GM23248 (cell line): ENCODE measurements around the gene DCTN4. TPM values are rescaled to one million over a fixed set of nuclear protein-coding genes. Genes with fewer than 3 reads are reported as not detected.

Experiments
- DNase-seq: peaks from one replicate; pipeline ENCODE4 v3.0.0-alpha.2; 2015
- H2AFZ ChIP-seq: fragments of 200-600 bp; sonication (generic); 2 replicates; pipeline ENCODE4 v1.6.1; 2016; ENCODE audit warnings: antibody characterized with exemption
- H3F3A ChIP-seq: fragments of 200-600 bp; sonication (generic); 2 replicates; pipeline ENCODE4 v1.6.1; 2016; ENCODE audit warnings: mild to moderate bottlenecking, antibody characterized with exemption, mixed run types; ENCODE audit not compliant: insufficient read depth
- H3K27ac ChIP-seq: fragments of 200-600 bp; sonication (generic); 2 replicates; pipeline ENCODE4 v1.5.1; 2016; ENCODE audit warnings: mild to moderate bottlenecking
- H3K27me3 ChIP-seq: fragments of 200-600 bp; sonication (generic); replicated peaks from 2 replicates; pipeline ENCODE4 v1.6.1; 2016; ENCODE audit warnings: mild to moderate bottlenecking; ENCODE audit not compliant: insufficient read depth
- H3K36me3 ChIP-seq: fragments of 200-600 bp; sonication (generic); 2 replicates; pipeline ENCODE4 v1.6.1; 2016; ENCODE audit warnings: low read depth, mild to moderate bottlenecking
- H3K4me1 ChIP-seq: fragments of 200-600 bp; sonication (generic); 2 replicates; pipeline ENCODE4 v1.6.1; 2016; ENCODE audit warnings: mild to moderate bottlenecking; ENCODE audit not compliant: insufficient read depth
- H3K4me2 ChIP-seq: fragments of 200-600 bp; sonication (generic); one replicate; pipeline ENCODE4 v1.6.1; 2016; ENCODE audit warnings: mild to moderate bottlenecking; ENCODE audit not compliant: unreplicated experiment
- H3K4me3 ChIP-seq: fragments of 200-600 bp; sonication (generic); 2 replicates; pipeline ENCODE4 v1.5.1; 2016; ENCODE audit warnings: mild to moderate bottlenecking
- H3K79me2 ChIP-seq: fragments of 200-600 bp; sonication (generic); 2 replicates; pipeline ENCODE4 v1.6.1; 2016; ENCODE audit warnings: mild to moderate bottlenecking; ENCODE audit not compliant: insufficient read depth
- H3K9ac ChIP-seq: fragments of 200-600 bp; sonication (generic); 2 replicates; pipeline ENCODE4 v1.6.1; 2016; ENCODE audit warnings: mild to moderate bottlenecking
- H3K9me2 ChIP-seq: fragments of 200-600 bp; sonication (generic); 2 replicates; pipeline ENCODE4 v1.6.1; 2016; ENCODE audit warnings: mixed run types, mild to moderate bottlenecking, moderate library complexity; ENCODE audit not compliant: insufficient read depth
- H3K9me3 ChIP-seq: fragments of 200-600 bp; sonication (generic); one replicate; pipeline ENCODE4 v1.6.1; 2017; ENCODE audit warnings: low read depth
- H4K20me1 ChIP-seq: fragments of 200-600 bp; sonication (generic); 2 replicates; pipeline ENCODE4 v1.6.0; 2016; ENCODE audit not compliant: insufficient read depth
- EZH2 ChIP-seq: fragments of 200-600 bp; sonication (generic); IDR thresholded peaks from 2 replicates; pipeline ENCODE4 v1.6.1; 2018; ENCODE audit warnings: antibody characterized with exemption, mild to moderate bottlenecking; ENCODE audit not compliant: insufficient read depth, poor library complexity, severe bottlenecking
- EZH2phosphoT487 ChIP-seq: fragments of 200-600 bp; sonication (generic); IDR thresholded peaks from 2 replicates; pipeline ENCODE4 v1.6.1; 2018; ENCODE audit warnings: antibody characterized with exemption, moderate library complexity, mild to moderate bottlenecking, low read depth; ENCODE audit not compliant: insufficient read depth
- WGBS, 2 experiments: methylation state at CpG; one replicate each; pipeline ENCODE4 v1.1.6; 2015 to 2017; ENCODE audit warnings: low lambda C conversion rate in 2 of 2, low coverage in 1 of 2; ENCODE audit errors: missing lambda C conversion rate in 2 of 2; 5-methylcytosine and 5-hydroxymethylcytosine counted together
- in situ Hi-C: fragments of 300-500 bp; cut with MboI; formaldehyde crosslinking; loops from 2 replicates; pipeline ENCODE4 v1.15.0; 2020
- polyA plus RNA-seq: library from polyadenylated mRNA; unstranded; fragments of >200 nt; fragmentation: Nextera tagmentation; extraction: Ambion mirVana; gene quantifications from 2 replicates; pipeline ENCODE4 v1.2.1, GENCODE V29; 2016
- total RNA-seq: library from RNA; depleted of rRNA; stranded (reverse); fragments of >200 nt; shearing (Covaris generic); gene quantifications from 2 replicates; pipeline ENCODE4 v1.2.3, GENCODE V29; 2014

The DCTN4 gene
- total and polyA plus RNA-seq, 2 experiments from 2014 or later, result 34.5 to 47.1 TPM

DNA sequence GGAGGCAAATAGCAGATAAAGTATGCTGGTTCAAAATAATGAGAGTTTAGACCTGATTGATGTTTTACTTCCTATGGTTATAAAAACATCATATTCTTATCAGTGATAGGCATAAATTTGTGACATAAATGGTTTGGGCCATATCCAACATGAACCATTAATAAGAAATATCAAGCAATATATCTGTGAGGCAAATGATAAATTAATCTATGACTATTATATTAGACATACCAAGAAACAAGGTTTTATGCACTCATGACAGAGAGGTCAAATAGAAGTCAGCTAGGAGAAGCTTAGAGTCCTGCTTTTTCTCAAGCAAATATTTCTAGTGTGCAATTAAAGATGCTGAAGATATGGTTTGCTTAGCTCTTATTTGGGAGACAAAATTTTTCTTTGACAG, 30.2 kb upstream of the DCTN4 start:
- no peak for DNase-seq
- in situ Hi-C loops, result no loop called here

DNA sequence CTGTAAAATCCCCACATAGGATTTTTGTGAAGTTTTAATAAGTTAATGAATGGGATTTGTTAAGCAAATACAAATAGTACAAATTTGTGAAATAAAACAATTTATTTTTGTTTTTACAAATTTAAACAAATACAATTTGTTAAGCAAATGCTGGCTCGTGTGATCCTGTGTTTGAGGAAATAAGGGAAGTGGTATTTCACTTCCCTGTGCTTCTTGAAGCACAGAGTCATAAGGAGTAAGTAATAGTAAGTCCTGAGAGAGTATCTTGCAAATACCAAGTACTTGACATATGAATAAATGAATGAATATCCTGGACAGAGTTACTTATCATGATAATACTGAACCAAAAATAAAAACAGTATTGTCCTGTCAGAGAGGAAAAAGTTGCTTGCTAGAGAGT, 28.8 kb upstream of the DCTN4 start:
- H3K4me3 ChIP-seq, result no peak overlapping the region
- no peaks in the 10 kb centered on the region for H3K27me3 ChIP-seq
- no peak overlapping the region for H2AFZ ChIP-seq
- in situ Hi-C loops, result no loop called here
- peaks cover 78% of the 10 kb centered on the region for H3F3A ChIP-seq
- no peaks in the 10 kb centered on the region for H3K36me3 ChIP-seq
- H3K27ac ChIP-seq, result no peak overlapping the region
- no peaks in the 10 kb centered on the region for H4K20me1 ChIP-seq
- H3K9ac ChIP-seq, result no peak overlapping the region
- H3K9me2 ChIP-seq, result no peaks in the 10 kb centered on the region
- peaks cover 90% of the 10 kb centered on the region for H3K79me2 ChIP-seq
- TF ChIP-seq EZH2phosphoT487, result no peak
- TF ChIP-seq EZH2, result no peak
- peaks cover 62% of the 10 kb centered on the region for H3K4me1 ChIP-seq
- no peak overlapping the region for H3K4me2 ChIP-seq
- no peaks in the 10 kb centered on the region for H3K9me3 ChIP-seq
- WGBS, 2 experiments, result 48% methylated on average over 1 of the region's 1 CpG
- no peak for DNase-seq

More for the DNA sequence above, 30.2 kb upstream of the DCTN4 start:
- Histone ChIP-seq H3K9me2 (no peaks in the 10 kb centered on the region), H3K27ac (peak overlapping the region; percentile 82), H3K4me1 (peaks cover 50% of the 10 kb centered on the region), H3K9ac (no peak overlapping the region), H3K79me2 (peaks cover 96% of the 10 kb centered on the region), H3K4me2 (peak overlapping the region; percentile 28), H3K9me3 (no peaks in the 10 kb centered on the region), H2AFZ (no peak overlapping the region), H3K36me3 (no peaks in the 10 kb centered on the region), H4K20me1 (no peaks in the 10 kb centered on the region), H3K4me3 (no peak overlapping the region), H3F3A (peaks cover 76% of the 10 kb centered on the region), H3K27me3 (no peaks in the 10 kb centered on the region)
- TF ChIP-seq EZH2phosphoT487, result no peak
- no peak for TF ChIP-seq EZH2

DNA sequence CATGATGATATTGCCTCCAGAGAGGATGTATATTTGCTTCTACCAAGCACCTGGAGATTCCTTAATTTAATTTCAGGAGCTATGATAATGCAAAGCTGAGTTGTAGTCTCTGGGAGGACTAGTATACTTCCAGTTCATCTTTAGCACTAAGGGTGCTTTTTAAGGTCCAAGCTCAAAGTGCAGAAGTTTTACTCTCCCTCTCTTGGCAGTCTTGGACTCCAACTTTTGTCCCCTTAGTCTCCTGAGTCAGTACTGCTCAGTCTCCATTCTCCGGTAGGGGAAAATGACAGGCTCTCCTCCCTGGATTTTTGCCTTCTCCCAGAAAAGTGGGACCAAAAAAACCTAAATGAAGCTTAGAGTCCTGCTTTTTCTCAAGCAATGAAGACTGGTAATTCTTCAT, 28.1 kb upstream of the DCTN4 start:
- no peak overlapping the region for H3K9ac ChIP-seq
- peaks cover 78% of the 10 kb centered on the region for H3F3A ChIP-seq
- H4K20me1 ChIP-seq, result no peaks in the 10 kb centered on the region
- in situ Hi-C loops, result no loop called here
- no peaks in the 10 kb centered on the region for H3K36me3 ChIP-seq
- H3K4me2 ChIP-seq, result peak overlapping the region; percentile 5
- H3K79me2 ChIP-seq, result peaks cover 88% of the 10 kb centered on the region
- 97 to 100% methylated on average over 1 of the region's 1 CpG for WGBS, 2 experiments
- TF ChIP-seq EZH2 (no peak), EZH2phosphoT487 (no peak)
- H3K27ac ChIP-seq, result no peak overlapping the region
- H3K9me2 ChIP-seq, result no peaks in the 10 kb centered on the region
- no peaks in the 10 kb centered on the region for H3K27me3 ChIP-seq
- peaks cover 62% of the 10 kb centered on the region for H3K4me1 ChIP-seq
- H3K4me3 ChIP-seq, result no peak overlapping the region
- H3K9me3 ChIP-seq, result no peaks in the 10 kb centered on the region
- H2AFZ ChIP-seq, result no peak overlapping the region
- no peak for DNase-seq

GRCh38 chr5:150785950-150786349, 27.1 kb upstream of the DCTN4 start:
- Histone ChIP-seq H3K27ac (no peak overlapping the region), H3K9me3 (no peaks in the 10 kb centered on the region), H3K4me1 (peaks cover 60% of the 10 kb centered on the region), H3K9ac (no peak overlapping the region), H3K9me2 (no peaks in the 10 kb centered on the region), H3K4me3 (no peak overlapping the region), H3K4me2 (no peak overlapping the region), H3K36me3 (no peaks in the 10 kb centered on the region), H2AFZ (no peak overlapping the region), H3K27me3 (no peaks in the 10 kb centered on the region), H4K20me1 (no peaks in the 10 kb centered on the region), H3K79me2 (peaks cover 78% of the 10 kb centered on the region), H3F3A (peaks cover 77% of the 10 kb centered on the region)
- 100% methylated on average over 1 of the region's 1 CpG for WGBS, 2 experiments
- DNase-seq, result no peak
- TF ChIP-seq EZH2phosphoT487 (no peak), EZH2 (no peak)
- in situ Hi-C loops, result no loop called here

- peak; percentile 96 for DNase-seq
- peaks cover 48% of the 10 kb centered on the region for H3K4me1 ChIP-seq
- TF ChIP-seq EZH2phosphoT487, result 0 out of 2 replicates have a peak, but pooled peaks have one; percentile 41
- no peak for TF ChIP-seq EZH2
- H3K27ac ChIP-seq, result peak overlapping the region; percentile 96
- H3K4me2 ChIP-seq, result peak overlapping the region; percentile 87
- peak overlapping the region; percentile 72; the same call in 1 of the 2 replicates for H3K9ac ChIP-seq
- no peaks in the 10 kb centered on the region for H3K9me3 ChIP-seq
- 9% methylated on average over 7 of the region's 7 CpGs for WGBS, 2 experiments
- H3K79me2 ChIP-seq, result peaks cover 77% of the 10 kb centered on the region
- H3K36me3 ChIP-seq, result no peaks in the 10 kb centered on the region
- H3K4me3 ChIP-seq, result peak overlapping the region; percentile 88; the same call in 1 of the 2 replicates
- no peaks in the 10 kb centered on the region for H4K20me1 ChIP-seq
- peaks cover 74% of the 10 kb centered on the region for H3F3A ChIP-seq
- H2AFZ ChIP-seq, result no peak overlapping the region
- in situ Hi-C loops, result no loop called here
- H3K9me2 ChIP-seq, result no peaks in the 10 kb centered on the region
- H3K27me3 ChIP-seq, result no peaks in the 10 kb centered on the region
Measured at GRCh38 chr5:150783422-150783928, 24.7 kb upstream of the DCTN4 start.
